GM18858 (cell line): ENCODE results near the gene CSNK1A1L.

Experiments used
- ATAC-seq: cut with Tn5 transposase; IDR thresholded peaks from one replicate; pipeline ENCODE4 v1.9.1; 2021; ENCODE audit not compliant: unreplicated experiment

CSNK1A1L gene

DNA sequence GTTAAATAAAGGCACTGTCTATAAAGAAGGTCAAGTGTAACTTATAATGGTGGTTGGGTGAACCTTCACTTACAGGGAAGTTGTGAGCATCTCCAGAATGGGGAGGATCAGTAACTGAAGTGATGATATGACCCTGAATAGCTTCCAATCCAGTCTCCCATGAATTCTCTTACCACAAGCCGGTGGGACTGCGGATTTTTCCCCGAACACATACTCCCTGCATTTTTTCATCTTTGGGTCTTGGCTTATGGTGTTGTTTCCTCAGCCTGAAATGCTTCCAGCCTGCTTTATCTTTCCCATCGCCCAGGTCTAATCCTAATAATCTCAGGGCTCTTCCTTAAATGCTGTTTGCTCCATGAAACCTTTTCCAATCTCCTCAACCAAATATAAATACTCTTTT lies 2.0 kb upstream of the CSNK1A1L start:
- ATAC-seq: no peak

DNA sequence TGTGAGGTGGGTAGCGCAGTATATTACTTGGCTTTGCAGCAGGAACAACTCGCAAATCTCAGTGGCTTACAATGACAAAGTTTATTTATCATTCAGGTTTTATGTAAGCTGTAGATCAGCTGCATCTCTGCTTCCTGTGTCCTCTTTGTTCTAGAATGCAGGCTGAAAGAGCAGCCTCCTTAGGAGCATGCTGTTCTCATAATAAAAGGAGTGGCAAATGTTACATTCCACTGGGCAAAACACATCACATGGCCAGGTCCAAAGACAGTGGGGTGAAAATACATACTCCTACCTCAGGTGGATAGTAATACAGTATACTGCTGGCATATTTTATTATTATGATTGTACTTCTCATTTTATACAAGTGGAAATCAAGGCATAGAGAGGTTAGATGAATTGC lies 1.2 kb upstream of the CSNK1A1L start:
- ATAC-seq: no peak

DNA sequence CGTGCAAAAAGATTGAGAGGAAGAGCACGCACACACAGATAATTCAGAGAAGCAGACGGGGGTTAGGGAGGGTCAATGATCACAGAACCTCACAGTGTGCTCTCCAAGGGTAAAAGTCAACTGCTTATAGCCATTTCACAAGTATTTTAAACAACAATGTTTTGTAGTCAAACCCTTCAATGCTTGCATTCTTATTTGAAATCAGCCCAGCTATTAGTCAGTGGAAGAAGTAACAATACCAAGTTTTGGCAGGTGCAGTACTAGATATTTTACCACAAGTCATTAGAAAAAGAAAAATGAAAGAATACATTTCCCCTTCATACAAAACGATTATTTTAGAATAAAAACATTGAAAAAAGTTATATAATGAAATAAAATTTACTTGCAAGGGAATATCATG lies 2.6 kb downstream of the CSNK1A1L start:
- no peak for ATAC-seq

DNA sequence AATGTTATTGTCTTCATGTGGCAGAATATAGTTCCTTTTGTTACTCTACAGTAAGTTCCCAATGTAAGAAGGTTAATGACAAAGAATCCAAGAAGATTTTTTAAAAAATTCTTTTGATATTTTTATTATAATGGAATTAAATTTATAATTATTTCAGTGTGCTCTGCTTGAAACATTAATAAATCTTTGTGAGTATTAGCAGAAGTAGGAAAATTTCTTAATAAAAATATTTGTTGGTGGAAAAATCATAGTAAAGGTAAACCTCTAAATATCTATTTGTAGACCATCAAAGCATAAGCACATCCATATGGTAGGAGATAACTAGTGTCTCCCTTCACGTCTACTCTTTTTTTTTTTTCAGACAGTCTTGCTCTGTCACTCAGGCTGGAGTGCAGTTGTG lies 4.3 kb downstream of the CSNK1A1L start:
- no peak for ATAC-seq

DNA sequence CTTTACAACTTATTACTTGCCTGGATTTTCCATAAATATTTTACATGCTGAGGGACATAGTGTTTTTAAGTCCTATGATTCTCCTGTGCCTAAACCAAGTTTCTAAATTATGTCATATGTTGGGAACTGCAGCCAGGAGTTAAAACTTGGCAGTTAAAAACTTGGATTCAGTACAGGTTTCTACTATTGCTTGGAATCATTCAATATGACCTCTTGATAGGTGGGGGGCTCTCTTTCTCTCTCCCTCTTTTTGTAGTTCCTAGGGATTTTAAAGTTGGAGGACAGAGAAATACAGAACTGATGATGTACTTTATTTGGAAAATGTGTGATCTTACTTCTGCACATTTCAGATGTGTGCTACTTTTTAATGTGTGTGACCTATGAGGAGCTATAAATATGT lies 4.7 kb downstream of the CSNK1A1L start:
- ATAC-seq: no peak

DNA sequence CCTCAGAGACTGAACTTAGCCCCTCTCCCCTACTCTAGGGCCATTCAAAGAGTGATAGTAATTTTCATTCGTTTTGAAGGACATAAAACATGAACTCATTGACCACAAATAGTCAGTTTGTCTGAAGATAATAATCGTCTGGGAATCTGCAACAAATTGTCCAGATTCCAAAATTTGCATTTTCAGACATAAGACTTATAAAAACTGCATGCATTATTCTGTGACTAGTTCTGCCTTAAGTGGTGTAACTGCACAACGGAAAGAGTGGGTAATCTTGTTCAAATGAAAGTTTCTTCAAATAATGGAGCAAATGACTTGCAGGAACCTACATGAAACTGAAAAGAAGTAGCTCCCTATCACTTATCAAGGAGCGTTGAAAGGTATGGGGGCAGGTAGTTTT lies 8.4 kb downstream of the CSNK1A1L start:
- no peak for ATAC-seq

DNA sequence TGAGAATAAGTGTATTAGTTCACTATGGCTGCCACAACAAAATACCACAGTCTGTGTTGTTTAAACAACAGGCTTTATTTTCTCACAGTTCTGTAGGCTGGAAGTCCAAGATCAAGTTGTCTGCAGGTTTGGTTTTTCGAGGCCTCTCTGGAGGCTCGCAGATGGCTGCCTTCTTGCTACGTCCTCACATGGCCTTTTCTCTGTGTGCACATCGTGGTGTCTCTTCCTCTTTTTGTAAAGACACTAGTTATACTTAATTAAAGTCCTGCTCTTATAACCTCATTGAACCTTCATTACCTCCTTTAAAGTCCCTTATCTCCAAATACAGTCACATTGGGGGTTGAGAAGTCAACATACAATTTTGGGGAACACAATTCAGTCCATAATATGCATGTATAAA lies 10.6 kb downstream of the CSNK1A1L start:
- ATAC-seq: no peak

DNA sequence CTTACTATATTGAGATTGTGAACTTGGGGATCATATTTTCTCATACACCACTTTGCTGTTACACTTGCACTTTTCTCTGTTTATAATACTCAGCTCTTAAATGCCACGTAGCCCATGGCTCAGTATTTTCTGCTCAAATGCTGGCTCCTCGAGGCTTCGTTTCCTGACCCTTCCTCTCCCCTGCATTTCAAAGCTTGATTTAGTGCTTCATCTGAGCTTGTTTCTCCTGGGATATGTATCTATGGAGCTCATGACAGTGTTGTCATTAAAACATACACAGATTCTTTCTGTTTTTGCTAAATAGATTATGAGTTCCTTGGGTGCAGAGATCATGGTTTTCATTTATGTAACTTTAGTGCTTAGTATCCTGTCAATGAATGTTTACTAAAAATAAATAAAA lies 11.4 kb downstream of the CSNK1A1L start:
- ATAC-seq: no peak

DNA sequence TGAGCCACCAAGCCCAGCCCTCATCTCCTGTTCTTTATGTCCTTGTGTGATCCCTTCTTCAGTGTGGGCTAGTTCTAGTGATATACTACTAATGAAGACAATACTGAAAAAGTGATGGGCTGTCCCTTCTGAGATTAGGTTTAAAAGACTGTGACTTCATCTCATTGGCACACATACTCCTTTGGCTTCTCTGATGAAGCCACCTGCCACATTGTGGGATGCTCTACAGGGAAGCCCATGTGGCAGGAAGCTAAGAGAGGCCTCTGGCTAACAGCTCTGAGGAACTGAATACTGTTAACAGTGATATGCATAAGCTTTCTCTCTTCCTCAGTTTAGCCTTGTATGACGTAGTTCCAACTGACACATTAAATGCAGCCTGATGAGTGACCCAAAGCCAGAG lies 13.6 kb downstream of the CSNK1A1L start:
- no peak for ATAC-seq

DNA sequence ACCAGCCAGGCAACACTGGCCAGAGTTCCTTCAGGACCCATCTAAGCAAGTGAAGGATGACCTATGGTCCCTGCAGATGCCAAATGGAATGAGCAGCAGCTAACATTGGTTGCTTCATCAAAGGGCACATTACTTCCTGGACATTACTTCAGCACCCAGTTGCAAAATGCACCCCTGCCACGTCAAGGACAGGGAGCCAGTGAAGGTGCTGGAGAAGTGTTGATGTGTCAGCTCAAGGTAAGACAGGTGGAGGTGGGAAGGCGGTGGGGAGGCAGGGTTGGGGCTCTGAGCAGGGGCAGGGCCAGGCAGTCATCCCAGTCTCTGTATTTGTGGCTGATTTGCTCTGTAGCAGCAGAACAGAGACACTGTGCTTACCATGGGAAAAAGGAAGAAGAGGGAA lies 14.6 kb downstream of the CSNK1A1L start:
- ATAC-seq: no peak

DNA sequence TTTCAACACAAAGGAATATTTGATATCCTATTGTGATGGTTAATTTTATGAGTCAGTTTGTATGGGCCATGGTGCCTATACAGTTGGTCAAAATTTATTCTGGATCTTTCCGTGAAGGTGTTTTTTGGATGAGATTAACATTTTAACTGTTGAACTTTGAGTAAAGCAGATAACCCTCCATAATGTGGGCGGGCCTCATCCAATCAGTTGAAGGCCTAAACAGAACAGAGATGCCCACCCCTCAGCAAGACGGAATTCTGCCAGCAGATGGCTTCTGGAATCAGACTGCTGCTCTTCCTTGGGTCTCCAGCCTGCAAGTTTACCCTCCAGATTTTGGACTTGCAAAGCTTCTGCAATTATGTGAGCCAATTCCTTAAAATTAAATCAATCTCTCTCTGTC lies 16.0 kb downstream of the CSNK1A1L start:
- no peak for ATAC-seq

DNA sequence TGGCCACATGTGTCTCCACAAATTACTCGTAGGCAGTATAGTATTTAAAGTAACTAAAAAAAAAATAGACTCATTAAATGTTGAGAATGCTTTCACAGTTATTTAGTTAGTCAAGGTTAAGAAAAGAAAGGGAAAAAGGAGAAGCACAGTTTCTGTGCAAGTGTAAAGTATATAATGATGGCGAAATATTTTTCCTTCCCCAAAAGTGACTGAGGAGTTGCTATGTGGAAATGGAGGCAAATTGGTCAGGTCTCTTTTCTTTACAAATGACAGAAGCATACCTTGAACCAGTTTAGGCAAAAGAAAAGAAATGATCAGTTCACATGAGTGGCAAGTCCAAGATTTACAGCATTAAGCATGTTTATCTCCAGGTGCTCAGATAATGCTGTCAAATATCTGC lies 18.0 kb downstream of the CSNK1A1L start:
- no peak for ATAC-seq

DNA sequence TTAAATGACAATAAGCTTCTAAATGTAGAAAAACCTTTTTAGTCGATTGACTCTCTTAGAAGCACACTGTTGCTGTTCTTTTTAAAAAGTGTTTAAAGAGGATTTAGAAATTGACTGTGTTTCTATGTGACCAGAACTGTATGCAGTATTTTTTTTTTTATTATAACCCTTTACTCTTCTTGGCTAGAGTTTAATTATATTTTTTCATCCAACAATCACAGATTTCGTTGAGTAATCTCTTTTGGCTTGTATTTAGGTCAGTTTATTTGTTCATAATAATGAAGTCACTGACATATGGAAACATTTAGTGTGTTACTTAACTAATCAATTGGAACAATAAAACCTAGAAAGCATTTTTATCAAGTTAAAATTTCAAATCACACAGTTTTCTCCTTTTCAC lies 19.9 kb downstream of the CSNK1A1L start:
- no peak for ATAC-seq

DNA sequence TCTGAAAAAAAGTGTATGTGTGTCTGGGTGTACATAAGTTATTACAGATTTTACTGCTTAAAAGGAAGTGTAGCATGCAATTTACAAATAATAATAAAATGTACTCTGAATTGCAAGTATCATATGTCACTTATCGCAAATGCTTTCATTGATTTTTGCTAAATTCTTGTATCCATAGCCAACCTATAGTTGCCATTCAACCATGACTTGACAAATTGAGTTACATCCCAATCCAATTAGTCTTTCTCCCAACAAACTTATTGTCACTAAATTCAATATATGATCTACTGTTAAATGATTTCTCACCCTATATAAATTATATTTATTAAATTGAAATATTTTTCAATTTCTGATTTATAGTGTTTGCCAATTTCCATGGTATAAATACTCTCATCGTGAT lies 28.6 kb downstream of the CSNK1A1L start:
- no peak for ATAC-seq

DNA sequence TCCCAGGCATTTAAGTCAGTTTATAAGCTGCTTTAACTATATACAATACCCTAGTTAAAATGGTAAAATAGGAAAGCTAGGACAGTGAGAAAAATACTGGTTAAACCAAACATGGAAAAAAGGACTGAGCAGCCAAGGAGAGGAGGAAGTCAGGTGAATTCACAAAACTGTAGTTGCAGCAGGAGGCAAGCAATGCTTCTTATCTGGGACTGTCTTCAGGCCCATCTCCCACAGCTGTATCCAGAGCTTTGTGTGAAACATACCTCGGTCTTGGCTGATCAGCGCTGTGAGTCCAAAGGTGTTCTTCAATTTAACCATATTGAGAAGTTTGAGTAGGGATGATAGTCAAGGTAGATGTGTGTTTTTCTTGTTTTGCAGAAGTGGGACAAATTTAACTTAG lies 30.3 kb downstream of the CSNK1A1L start:
- no peak for ATAC-seq

DNA sequence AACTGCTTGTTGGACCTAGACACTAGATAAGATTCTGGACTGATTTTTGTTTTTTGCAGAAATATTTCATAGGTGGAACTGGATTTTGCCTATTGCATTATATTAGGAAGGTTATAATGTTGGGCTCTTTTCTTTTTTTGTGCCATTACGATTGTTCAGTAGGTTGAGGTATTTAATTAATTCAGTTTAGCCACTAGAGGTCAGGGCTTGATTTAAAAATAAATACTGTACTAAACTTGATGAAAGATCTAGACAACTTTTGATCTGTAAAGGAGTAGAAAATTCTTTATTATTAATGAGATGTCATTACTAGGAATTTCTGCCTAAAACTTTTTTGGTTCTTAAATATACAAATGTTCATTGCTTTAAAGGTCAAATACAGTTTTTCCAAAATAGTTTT lies 30.8 kb downstream of the CSNK1A1L start:
- peak; percentile 55 for ATAC-seq

DNA sequence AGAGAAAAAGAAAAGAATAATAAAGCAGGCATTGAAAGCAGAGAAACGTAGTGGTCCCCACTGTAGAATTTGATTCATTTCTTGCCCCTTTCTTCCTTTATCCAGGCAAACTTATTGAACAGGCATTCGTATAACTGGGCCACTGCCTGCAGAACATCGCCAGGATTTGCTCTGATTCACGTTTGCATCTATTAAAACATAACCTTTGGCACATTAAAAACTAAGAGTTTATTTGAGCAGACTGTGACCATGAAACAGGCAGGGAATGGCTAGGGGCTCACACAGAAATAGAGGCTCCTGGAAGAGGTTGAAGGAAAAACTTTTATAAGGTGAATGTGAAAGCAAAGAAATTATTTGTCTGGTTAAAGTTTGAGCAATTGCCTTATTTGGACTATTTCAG lies 33.4 kb downstream of the CSNK1A1L start:
- ATAC-seq: no peak

DNA sequence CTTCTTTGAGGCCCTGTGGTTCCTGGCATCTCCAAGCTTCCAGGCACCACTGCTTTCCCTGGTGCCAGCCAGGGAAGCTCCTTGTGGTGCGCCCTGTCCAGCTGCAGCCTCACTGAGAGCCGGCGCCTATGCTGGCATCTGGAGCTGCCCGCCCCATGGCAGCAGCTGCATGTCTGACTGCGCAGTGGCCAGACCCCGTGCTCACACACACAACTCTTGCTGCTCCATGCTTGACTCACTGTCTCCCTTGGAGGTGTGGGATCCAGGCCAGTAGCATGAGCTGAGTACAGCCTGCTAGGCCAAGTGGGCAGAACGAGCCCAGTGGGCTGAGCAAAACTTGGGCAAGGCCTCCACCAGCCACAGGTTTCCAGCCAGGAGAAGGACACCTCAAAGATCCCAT lies 34.5 kb downstream of the CSNK1A1L start:
- ATAC-seq: no peak

DNA sequence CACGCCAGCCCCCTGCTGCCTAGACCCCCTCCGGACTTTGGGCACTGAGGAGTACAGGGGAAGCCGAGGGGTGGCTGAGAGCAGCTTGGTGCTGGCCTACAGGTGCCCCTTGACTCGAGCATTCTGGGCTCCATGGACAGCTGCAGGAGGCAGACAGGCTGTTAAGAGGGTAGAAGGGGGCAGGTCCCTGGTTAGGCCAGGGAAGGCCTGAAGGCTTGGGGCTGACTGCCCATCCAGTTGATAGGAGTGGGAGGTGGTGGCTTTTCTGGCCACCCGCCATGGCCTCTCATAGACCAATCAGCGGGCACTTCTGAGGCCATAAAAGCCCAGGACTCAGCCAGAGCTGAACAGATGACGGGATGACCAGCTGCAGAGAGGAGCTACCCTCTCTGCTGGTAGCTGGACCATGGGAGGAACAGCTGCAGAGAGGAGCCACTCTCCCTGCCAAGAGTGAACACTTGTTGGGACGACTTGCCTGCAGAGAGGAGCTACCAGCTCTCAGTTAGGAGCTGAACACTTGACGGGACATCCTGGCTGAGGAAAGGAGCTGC lies 35.2 kb downstream of the CSNK1A1L start:
- no peak for ATAC-seq

DNA sequence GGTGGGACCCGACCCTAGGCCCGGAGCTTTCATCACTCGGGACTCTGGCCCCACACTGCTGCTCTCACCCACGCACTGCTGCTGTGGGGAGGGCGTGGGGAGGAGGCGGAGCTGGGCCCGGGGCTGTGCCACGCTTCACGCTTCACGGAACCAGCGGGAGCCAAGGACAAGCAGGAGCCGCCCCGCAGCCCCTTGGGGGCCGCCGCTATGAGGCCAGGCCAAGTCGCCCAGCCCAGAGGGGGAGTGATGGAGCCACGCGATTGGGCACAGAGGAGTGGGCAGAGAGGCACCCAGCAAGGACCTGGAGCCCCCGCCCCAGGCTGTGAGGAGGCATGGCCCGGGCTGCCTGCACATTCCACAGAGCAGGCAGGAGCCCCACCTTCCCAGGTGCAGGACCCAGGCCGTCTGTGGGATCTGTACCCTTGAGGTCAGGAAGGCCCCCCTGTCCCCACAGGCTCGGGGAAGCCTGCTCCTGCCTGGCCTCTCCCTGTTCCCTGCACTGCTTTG lies 35.8 kb downstream of the CSNK1A1L start:
- ATAC-seq: no peak

DNA sequence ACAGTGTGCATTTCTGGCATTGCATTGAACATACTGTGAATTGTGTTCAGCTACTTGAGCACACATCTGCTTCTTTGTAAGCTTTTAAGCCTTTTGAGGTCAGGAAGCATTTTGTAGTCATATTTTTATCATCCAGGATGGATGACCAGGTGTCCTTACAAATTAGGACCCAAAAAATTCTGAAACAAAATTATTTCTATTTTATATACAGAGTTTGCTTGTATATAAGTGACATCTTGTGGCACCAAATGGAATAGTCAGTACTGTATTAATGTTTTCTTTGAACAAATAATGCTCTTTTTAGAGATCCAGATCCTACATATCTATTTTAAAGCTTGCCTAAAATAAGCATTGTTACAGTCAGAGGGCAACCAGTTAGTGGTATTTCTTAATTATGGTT lies 36.5 kb downstream of the CSNK1A1L start:
- ATAC-seq: peak; percentile 37

DNA sequence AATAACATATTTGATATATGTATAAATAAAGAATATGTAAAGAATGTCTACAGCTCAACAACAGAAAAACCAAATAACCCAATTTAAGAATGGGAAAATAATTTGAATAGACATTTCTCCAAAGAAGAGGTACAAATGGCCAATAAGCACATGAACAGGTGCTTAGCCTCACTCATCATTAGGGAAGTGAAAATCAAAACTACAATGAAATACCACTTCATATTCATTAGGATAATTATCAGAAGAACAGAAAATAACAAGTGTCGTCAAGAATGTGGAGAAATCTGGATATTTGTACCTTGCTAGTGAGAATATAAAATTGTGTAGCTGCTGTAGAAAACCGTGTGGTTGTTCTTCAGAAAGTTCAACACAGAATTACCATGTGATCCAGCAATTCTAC lies 37.6 kb downstream of the CSNK1A1L start:
- ATAC-seq: peak; percentile 57

DNA sequence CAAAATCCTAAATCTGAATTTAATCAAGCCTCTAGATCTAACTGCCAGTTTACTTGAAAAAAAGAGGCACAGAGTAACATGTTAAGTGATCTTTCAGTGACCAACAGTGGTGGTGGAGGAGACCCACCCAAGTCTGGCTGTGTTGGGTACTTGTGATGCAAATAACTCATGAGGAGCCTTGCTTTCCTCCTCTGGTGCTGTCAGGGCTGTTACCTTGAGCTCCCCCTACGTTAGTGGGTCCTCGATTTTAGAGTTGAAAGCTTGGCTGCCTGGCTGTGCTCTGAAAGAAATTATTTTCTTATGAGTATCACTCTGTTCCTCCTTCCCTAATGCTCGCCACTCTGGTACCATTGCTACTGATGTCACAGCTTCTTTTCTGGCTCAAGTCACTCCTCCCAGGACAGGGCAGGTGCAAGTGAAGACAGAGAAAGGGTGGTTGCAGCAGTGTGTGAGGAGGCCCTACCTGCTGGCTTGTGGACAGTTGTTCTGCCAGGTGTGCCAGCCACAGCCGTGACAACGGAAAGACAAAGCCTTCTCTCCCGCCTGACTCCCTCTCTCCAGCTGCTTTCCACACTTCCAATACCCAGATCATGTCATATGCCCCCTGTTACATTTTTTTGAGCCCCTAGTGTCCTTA lies 39.5 kb downstream of the CSNK1A1L start:
- ATAC-seq: no peak
